ENCODE results near the gene TUBA3E.
"Not testable (repeated sequence)": the region's sequence is repeated elsewhere in the genome, so short reads cannot be mapped to it uniquely, and the experiment has no call there.

TUBA3E gene

DNA sequence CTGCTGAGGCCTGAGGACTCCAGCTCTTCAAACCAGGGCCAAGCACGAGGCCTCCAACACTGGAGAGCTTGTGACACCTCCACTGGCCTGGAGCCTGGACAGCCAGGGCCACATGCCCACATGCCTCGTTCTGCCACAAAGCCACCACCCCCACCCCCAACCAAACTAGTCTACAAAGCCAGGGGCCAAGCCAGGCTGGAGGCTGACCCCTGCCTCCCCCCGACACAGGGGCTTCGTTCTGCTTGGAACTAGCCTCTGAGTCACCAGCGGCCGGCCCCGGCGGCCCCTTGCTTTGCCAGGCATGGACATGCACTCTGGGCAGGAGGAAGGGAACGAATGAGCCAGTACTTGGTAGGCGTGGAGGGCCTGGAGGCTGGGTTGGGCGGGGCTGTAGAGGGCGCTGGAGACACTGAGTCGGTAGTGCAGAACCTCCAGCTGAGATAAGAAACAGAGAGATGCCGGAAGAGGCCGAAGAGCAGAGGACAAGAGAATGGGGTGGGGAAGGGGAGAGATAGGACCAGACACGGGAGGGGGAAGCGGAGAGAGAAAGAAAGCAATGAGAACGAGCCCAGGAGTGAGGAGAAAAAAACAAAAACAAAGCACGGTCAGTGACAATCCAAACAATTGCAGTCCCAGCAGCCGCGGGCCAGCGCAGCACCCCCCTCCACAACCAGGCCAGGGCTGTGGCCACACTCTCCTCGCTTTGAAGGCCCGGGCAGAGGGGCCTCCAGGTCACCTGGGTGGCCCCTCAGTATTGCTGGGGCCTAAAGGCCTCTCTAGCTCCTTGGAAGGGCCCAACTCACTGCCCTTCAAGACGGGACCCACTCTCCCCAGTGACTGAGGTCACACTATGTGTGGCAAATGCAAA lies 37.2 kb downstream of the TUBA3E start:
- DNase-seq, result not testable (repeated sequence)

GRCh38 chr2:130160131-130160530 lies 38.1 kb downstream of the TUBA3E start:
- DNase-seq, result no peak

GRCh38 chr2:130159376-130159775 lies 38.9 kb downstream of the TUBA3E start:
- not testable (repeated sequence) for DNase-seq

- DNase-seq, result no peak
These were observed 39.6 kb downstream of the TUBA3E start for GRCh38 chr2:130158631-130159030.

DNA sequence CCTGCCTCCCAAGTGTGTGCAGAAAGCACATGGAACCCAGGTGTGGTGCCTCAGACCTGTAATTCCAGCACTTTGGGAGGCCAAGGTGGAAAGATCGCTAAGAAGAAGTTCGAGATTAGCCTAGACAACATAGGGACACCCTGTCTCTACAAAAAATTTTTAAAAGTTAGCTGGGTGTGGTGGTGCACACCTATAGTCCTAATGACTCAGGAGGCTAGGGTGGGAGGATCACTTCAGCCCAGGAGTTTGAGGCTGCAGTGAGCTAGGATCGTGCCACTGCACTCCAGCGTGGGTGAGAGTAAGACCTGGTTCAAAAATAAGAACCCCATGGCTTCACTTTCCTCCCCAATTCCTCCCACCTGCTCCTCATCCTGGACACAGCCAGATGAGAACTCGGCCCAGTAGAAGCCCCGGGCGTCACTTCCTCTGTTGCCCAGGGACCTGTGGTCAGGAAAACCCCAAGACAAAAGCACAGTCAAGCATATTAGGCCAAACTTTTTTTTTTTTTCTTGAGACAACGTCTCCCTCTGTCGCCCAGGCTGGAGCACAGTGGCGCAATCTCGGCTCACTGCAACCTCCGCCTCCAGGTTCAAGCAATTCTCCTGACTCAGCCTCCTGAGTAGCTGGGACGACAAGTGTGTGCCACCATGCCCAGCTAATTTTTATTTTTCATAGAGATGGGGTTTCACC lies 40.3 kb downstream of the TUBA3E start:
- DNase-seq, result not testable (repeated sequence)

GRCh38 chr2:130157354-130157753 lies 40.9 kb downstream of the TUBA3E start:
- peak; percentile 50 for DNase-seq

DNA sequence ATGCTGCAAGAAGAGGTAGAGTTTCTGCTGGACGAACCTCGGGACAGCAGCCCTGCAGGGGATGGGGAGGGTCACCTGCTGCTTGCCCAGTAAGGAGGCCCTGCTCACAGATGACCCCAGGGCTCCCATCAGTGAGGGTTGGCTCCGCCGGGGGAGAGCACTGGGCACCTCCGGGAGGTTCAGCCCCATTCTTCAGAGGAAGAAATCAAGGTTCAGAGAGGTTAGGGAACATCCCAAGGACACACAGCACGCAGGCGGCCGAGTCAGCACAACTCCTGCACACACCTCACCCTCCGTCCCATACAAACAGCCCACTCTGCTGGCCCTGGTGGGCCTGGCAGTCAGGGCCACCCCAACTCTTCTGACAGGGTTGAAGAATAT lies 41.6 kb downstream of the TUBA3E start:
- DNase-seq, result no peak

- peak; percentile 55 for DNase-seq
These were observed 42.1 kb downstream of the TUBA3E start for GRCh38 chr2:130155956-130156623.

GRCh38 chr2:130154773-130155765 lies 43.2 kb downstream of the TUBA3E start:
- DNase-seq, result no peak

GRCh38 chr2:130154423-130154770 lies 43.8 kb downstream of the TUBA3E start:
- not testable (repeated sequence) for DNase-seq

- DNase-seq, result not testable (repeated sequence)
These were observed 44.4 kb downstream of the TUBA3E start for GRCh38 chr2:130153721-130154422.

DNA sequence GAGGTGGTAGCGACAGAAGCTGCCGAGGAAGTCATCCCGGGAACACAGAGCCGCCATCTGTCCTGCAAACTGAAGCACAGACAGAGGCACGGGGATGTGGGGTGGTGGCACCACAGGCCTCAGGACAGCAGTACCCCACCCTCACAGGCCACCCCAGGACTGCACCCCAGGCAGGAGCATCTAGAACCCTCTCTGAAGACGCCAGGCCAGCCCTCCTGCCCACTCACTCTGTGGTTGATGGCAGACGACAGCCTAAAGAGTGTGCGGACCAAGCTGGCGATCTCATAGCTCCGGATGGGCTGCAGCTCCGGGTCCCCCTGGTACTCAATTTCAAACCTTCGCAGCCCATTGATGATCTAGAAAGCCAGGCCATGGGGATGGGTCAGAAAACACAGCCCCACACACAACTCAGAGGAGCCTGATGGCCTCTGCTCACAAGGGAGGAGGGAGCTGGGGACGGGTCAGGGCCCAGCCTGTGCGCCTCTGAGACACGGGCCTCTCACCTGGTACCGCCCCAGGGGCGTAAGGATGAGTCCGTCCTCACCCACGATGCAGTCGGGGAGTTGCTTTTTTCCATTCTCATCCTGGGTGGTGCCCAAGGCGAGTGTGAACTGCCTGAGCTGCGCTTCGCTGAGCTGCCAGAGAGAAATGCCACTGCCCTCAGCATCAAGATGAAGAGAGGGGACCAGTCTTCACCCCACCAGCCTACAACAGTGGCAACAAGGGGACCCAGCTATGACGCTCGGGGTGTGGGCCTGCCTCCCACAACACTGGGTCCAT lies 45.2 kb downstream of the TUBA3E start:
- DNase-seq, result no peak

DNA sequence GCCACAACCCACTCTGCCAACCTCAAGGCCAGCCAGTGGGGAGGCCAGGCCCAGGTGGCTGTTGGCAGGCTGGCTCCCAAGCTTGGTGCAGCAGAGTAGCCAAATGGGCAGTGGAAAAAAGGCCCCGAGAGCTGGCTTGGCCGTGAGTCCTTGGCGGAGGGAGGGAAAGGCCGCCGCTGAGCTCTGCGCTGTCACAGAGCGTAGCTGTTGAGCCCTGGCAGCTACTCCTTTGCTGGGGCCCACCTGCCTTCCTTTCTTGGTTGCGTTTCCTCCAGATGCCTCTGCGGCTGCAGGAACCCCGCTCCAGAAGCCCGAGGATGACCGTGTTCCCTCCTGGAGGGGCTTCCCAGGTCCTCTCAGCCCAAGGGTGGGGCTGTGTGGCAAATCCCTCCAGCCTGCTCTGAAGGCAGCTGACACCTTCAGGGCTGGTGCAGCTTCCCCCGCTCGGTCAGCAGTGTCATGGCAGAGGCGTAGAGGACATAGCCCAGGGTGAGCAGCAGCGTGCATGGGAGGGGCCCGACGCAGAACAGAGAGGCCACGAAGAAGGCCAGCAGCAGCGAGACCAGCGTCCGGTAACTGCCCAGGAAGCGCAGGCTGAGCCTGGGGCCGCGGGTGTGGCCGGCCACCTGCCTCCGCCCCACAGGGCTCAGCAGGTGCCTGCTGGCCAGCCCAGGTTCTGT lies 46.0 kb downstream of the TUBA3E start:
- DNase-seq, result not testable (repeated sequence)

GRCh38 chr2:130151145-130151512 lies 47.1 kb downstream of the TUBA3E start:
- DNase-seq, result not testable (repeated sequence)

- DNase-seq, result no peak
These were observed 47.8 kb downstream of the TUBA3E start for GRCh38 chr2:130150181-130151144.

- not testable (repeated sequence) for DNase-seq
These were observed 49.7 kb downstream of the TUBA3E start for GRCh38 chr2:130148515-130148914.

DNA sequence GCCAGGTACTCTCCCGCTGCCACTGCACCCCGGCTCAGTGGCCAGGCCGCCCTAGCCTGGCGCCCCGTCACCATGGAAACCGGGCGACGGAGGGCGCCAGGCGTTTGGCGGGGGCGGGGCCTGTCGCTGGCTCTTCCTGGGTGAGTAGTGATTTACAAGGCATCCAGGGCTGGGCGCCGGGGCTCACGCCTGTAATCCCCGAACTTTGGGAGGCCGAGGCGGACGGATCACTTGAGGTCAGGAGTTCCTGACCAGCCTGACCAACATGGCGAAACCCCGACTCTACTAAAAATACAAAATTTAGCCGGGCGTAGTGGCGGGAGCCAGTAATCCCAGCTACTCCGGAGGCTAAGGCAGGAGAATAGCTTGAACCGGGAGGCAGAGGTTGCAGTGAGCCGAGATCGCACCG lies 53.2 kb downstream of the TUBA3E start, which contains the start of gene CCDC74B:
Gene CCDC74B, minus strand, starts transcription at position 107 of the 409 bp plus-strand sequence. CDS start 116 bp downstream, outside the sequence.
- DNase-seq, result peak; percentile 75

DNA sequence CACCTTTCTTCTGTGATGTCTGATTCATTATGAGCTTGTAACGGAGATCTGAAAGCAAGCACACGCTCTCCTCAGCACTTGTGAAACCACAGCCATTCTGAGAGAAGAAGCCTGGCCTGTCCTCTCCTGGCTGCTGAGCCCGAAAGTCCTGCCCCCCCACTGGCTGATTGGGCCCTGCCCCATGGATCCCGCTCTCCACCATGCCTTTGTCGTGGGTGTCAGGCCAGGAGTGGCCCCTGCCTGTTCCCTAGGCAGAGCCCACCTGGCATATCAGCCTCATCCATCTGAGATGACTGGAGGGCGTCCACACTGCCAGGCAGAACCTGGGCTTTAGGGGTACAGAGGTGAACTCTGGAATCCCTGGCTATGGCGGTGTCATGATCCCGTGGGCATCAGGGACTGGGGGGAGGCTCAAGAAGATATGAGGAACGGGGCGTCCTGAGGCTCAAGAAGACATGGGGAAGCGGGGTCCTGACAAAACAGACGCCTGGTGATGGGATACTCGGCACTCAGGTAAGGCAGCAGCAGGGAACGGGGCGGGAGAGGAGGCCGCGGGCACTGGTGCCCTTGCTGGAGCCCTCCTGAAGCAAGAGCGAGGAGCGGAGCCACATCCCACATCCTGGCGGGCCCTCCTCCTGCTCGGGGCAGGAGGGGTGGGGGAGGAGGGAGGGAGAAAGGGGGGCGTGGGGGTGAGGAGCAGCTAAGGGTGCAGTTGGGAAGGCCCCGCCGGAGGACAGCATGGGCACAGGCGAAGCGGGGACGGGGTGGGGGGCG lies 54.8 kb downstream of the TUBA3E start:
- not testable (repeated sequence) for DNase-seq
